ENCODE results near the gene CNNM3. TPM values are rescaled to one million over a fixed set of nuclear protein-coding genes. Genes with fewer than 3 reads are reported as not detected.
"Not testable (repeated sequence)": the region's sequence is repeated elsewhere in the genome, so short reads cannot be mapped to it uniquely, and the experiment has no call there.

The CNNM3 gene
- polyA plus RNA-seq, 1 experiment = 9.8 TPM

- DNase-seq (ENCODE audit: low read depth) = no peak
- POLR2A ChIA-PET = no interaction called here
- H3K27me3 ChIP-seq (ENCODE audit: control insufficient read depth, insufficient read depth, low read length) = no peaks in the 10 kb centered on the region
- CTCF ChIA-PET = interaction anchor here (0.6 to 1.1 kb wide), 3 partner anchors 46 to 240 kb away, joined by 3 to 4 read pairs (median 3); no protein-coding TSS in a partner anchor
- H3K36me3 ChIP-seq (ENCODE audit: control insufficient read depth, insufficient read depth, low read length) = peaks cover 6% of the 10 kb centered on the region; the same call in 1 of the 2 replicates
- no peak for TF ChIP-seq CTCF (IDR thresholded peaks at IDR 0.05; ENCODE audit: insufficient read depth, low read depth, low read length)
- no peak overlapping the region for H3K4me3 ChIP-seq (ENCODE audit: low read depth, low read length)
These were observed 13.3 kb upstream of the CNNM3 start for GRCh38 chr2:96802721-96803120.

DNA sequence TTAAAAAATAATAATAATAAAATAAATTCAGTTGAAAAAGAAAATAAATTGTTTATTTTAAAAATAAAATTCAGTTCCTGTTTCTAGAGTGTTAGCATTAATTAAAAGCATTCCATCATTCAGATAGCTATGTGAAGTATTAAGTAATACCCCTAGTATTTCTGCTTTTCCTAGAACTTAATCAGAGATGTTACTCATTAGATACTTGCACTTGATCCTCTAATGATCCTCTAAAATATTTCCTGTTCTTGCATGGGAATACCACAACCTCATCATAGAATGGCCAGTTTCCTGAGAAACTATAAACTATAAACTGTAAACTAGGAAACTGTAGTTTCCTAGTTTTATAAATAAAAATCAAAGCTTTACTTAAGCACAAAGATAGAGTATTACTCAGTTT lies 11.1 kb upstream of the CNNM3 start:
- ChIA-PET POLR2A (interaction anchor here (0.6 to 0.7 kb wide), 2 partner anchors 11 to 17 kb away, joined by 3 read pairs; partner anchors contain the start of gene CNNM3), CTCF (interaction anchor here (0.7 kb wide), 1 partner anchor 19 kb away, joined by 4 read pairs; no protein-coding TSS in a partner anchor)
- H3K27me3 ChIP-seq (ENCODE audit: control insufficient read depth, insufficient read depth, low read length) = no peaks in the 10 kb centered on the region
- DNase-seq (ENCODE audit: low read depth) = no peak
- peaks cover 4% of the 10 kb centered on the region; the same call in 1 of the 2 replicates for H3K36me3 ChIP-seq (ENCODE audit: control insufficient read depth, insufficient read depth, low read length)
- no peak overlapping the region for H3K4me3 ChIP-seq (ENCODE audit: low read depth, low read length)
- TF ChIP-seq CTCF (IDR thresholded peaks at IDR 0.05; ENCODE audit: insufficient read depth, low read depth, low read length) = no peak

DNA sequence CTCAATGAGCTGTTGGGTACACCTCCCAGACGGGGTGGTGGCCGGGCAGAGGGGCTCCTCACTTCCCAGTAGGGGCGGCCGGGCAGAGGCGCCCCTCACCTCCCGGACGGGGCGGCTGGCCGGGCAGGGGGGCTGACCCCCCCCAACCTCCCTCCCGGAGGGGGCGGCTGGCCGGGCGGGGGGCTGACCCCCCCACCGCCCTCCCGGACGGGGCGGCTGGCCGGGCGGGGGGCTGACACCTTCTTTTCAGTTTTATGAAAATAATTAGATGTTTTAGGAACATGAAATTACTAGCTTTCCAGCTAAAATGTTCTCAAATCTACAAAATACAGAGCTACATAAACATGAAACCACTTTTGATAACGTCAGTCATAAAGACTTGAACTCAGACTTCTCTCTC lies 10.1 kb upstream of the CNNM3 start:
- POLR2A ChIA-PET; H3K27me3 ChIP-seq (ENCODE audit: control insufficient read depth, insufficient read depth, low read length); H3K4me3 ChIP-seq (ENCODE audit: low read depth, low read length); H3K36me3 ChIP-seq (ENCODE audit: control insufficient read depth, insufficient read depth, low read length); DNase-seq (ENCODE audit: low read depth): not testable (repeated sequence)
- CTCF ChIA-PET = interaction anchor here (1.0 to 1.5 kb wide), 2 partner anchors 10 to 21 kb away, joined by 3 to 5 read pairs; partner anchors contain the start of gene CNNM3

DNA sequence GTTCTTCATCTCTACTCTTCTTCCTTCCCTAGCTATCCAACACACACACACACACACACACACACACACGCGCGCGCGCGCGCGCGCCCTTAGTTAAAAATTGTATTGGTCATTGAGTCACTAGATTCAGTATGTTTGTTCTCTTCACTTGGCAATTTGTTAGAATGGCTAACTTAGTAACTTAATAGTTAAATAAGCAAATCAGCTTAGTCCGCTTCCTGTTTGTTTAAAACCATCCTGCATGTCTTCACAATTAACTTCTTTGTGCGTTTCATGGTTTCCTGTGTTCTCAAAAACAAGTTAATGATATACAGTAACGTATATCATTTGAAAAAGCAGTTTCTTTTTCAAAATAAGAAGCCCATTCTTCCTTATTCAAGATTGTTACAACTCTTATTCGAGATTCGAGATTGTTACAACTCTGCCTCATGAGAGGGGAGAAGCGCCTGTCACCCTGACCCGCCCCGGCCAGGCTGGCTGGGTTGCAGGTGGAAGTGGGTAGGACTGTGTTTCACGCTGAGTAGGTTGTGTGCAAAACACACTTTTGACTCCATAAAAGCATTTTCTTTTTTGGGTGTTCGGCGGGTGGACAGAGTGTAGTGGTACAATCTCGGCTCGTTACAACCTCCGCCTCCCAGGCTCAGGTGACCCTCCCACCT lies 9.5 kb upstream of the CNNM3 start:
- H3K36me3 ChIP-seq (ENCODE audit: control insufficient read depth, insufficient read depth, low read length) = peaks cover 2% of the 10 kb centered on the region
- H3K4me3 ChIP-seq (ENCODE audit: low read depth, low read length) = no peak overlapping the region
- TF ChIP-seq CTCF (IDR thresholded peaks at IDR 0.05; ENCODE audit: insufficient read depth, low read depth, low read length) = no peak
- ChIA-PET CTCF (interaction anchor here (1.0 to 1.5 kb wide), 2 partner anchors 10 to 22 kb away, joined by 3 to 5 read pairs; partner anchors contain the start of gene CNNM3), POLR2A (no interaction called here)
- H3K27me3 ChIP-seq (ENCODE audit: control insufficient read depth, insufficient read depth, low read length) = no peaks in the 10 kb centered on the region
- DNase-seq (ENCODE audit: low read depth) = no peak

- ChIA-PET POLR2A (no interaction called here), CTCF (interaction anchor here (1.5 to 1.6 kb wide), 2 partner anchors 9 kb away, joined by 5 to 6 read pairs; partner anchors contain the start of gene CNNM3)
- DNase-seq (ENCODE audit: low read depth) = no peak
- Histone ChIP-seq H3K4me3 (ENCODE audit: low read depth, low read length) (no peak overlapping the region), H3K36me3 (ENCODE audit: control insufficient read depth, insufficient read depth, low read length) (peaks cover 1% of the 10 kb centered on the region; the same call in 1 of the 2 replicates), H3K27me3 (ENCODE audit: control insufficient read depth, insufficient read depth, low read length) (no peaks in the 10 kb centered on the region)
- no peak for TF ChIP-seq CTCF (IDR thresholded peaks at IDR 0.05; ENCODE audit: insufficient read depth, low read depth, low read length)
These were observed 9.0 kb upstream of the CNNM3 start for GRCh38 chr2:96807127-96807471.

Data from BJ (cell line).